HepG2 (cell line): ENCODE measurements around the gene LCAT. TPM values are rescaled to one million over a fixed set of nuclear protein-coding genes. Genes with fewer than 3 reads are reported as not detected.

ENCODE experiments used
- DR1 ChIP-seq: sonication (generic); formaldehyde crosslinking; IDR thresholded peaks from 2 replicates; pipeline ENCODE4 v1.8.0; 2021; ENCODE audit warnings: mild to moderate bottlenecking, missing genetic modification reagents, inconsistent platforms
- EP300 ChIP-seq, 3 experiments: sonication (generic) in 1 of 3; formaldehyde crosslinking in 1 of 3; IDR thresholded peaks; 2 replicates each; pipeline versions ENCODE4 v1.5.1 to v1.6.1; 2011 to 2020; ENCODE audit warnings: low read depth in 2 of 3, low read length in 2 of 3, borderline replicate concordance in 1 of 3, improper control_type of control experiment in 1 of 3, mild to moderate bottlenecking in 1 of 3, missing genetic modification reagents in 1 of 3, moderate library complexity in 1 of 3
- HES4 ChIP-seq: sonication (generic); formaldehyde crosslinking; IDR thresholded peaks from 2 replicates; pipeline ENCODE4 v1.9.0; 2021; ENCODE audit warnings: mild to moderate bottlenecking, missing genetic modification reagents, borderline replicate concordance
- JDP2 ChIP-seq: sonication (generic); formaldehyde crosslinking; IDR thresholded peaks from 2 replicates; pipeline ENCODE4 v1.8.1; 2022; ENCODE audit warnings: missing genetic modification reagents, borderline replicate concordance
- KLF9 ChIP-seq: IDR thresholded peaks from 2 replicates; pipeline ENCODE4 v1.6.1; 2016; ENCODE audit warnings: low read depth
- MTA1 ChIP-seq: sonication (generic); formaldehyde crosslinking; IDR thresholded peaks from 2 replicates; pipeline ENCODE4 v1.4.0; 2020; ENCODE audit warnings: missing genetic modification reagents, mild to moderate bottlenecking, borderline replicate concordance
- SRY ChIP-seq: sonication (generic); formaldehyde crosslinking; IDR thresholded peaks from 2 replicates; pipeline ENCODE4 v1.8.0; 2022; ENCODE audit warnings: mild to moderate bottlenecking, missing genetic modification reagents
- ZEB1 ChIP-seq: IDR thresholded peaks from 2 replicates; pipeline ENCODE4 v1.6.1; 2012; ENCODE audit warnings: mild to moderate bottlenecking, low read depth, inconsistent platforms; ENCODE audit not compliant: insufficient replicate concordance
- ZNF33B ChIP-seq: sonication (generic); formaldehyde crosslinking; IDR thresholded peaks from 2 replicates; pipeline ENCODE4 v1.5.1; 2020; ENCODE audit warnings: mild to moderate bottlenecking, missing genetic modification reagents
- ZNF775 ChIP-seq: sonication (generic); formaldehyde crosslinking; IDR thresholded peaks from 2 replicates; pipeline ENCODE4 v1.4.0; 2020; ENCODE audit warnings: missing genetic modification reagents, mild to moderate bottlenecking, moderate library complexity, borderline replicate concordance
- ZSCAN12 ChIP-seq: sonication (generic); formaldehyde crosslinking; IDR thresholded peaks from 2 replicates; pipeline ENCODE4 v1.9.0; 2021; ENCODE audit warnings: mild to moderate bottlenecking, missing genetic modification reagents
- polyA plus RNA-seq, 8 experiments: library from polyadenylated mRNA; depleted of rRNA in 3 of 8; stranded (reverse) in 7 of 8; unstranded in 1 of 8; fragments of >200 nt; fragmentation: Illumina TruSeq in 4 of 8; extraction: Trizol in 4 of 8; gene quantifications; 2 replicates each; pipeline versions ENCODE4 v1.2.1 to v1.2.3, GENCODE V29; 2011 to 2016; ENCODE audit warnings: low read depth in 4 of 8, missing spikeins in 1 of 8, mixed read lengths in 1 of 8; ENCODE audit not compliant: insufficient read depth in 1 of 8
- total RNA-seq, 5 experiments: library from RNA; depleted of rRNA; stranded (reverse); fragments of >200 nt; fragmentation: Illumina TruSeq; extraction: Trizol; gene quantifications; 2 replicates each; pipeline ENCODE4 v1.2.3, GENCODE V29; 2016; ENCODE audit warnings: low read depth in 1 of 5
- TF ChIP-seq, protein P1 (sequence below): sonication (generic); formaldehyde crosslinking; IDR thresholded peaks from 2 replicates; pipeline ENCODE4 v1.4.0; 2020; ENCODE audit warnings: missing genetic modification reagents
- TF ChIP-seq, protein P2 (sequence below): sonication (generic); formaldehyde crosslinking; IDR thresholded peaks from 2 replicates; pipeline ENCODE4 v1.4.0; 2020; ENCODE audit warnings: missing genetic modification reagents
- TF ChIP-seq, protein P3 (sequence below): sonication (generic); formaldehyde crosslinking; conservative IDR thresholded peaks from 2 replicates; pipeline ENCODE4 v1.4.0; 2020; ENCODE audit warnings: missing genetic modification reagents
- TF ChIP-seq, protein P4 (sequence below): IDR thresholded peaks from 2 replicates; pipeline ENCODE4 v1.6.1; 2016; ENCODE audit warnings: control low read depth

Gene LCAT
- total and polyA plus RNA-seq, 2 of the 13 experiments (the other 11 are each of a cell fraction or from before 2014, with no cell fraction given): 36.1 to 38.9 TPM

DNA sequence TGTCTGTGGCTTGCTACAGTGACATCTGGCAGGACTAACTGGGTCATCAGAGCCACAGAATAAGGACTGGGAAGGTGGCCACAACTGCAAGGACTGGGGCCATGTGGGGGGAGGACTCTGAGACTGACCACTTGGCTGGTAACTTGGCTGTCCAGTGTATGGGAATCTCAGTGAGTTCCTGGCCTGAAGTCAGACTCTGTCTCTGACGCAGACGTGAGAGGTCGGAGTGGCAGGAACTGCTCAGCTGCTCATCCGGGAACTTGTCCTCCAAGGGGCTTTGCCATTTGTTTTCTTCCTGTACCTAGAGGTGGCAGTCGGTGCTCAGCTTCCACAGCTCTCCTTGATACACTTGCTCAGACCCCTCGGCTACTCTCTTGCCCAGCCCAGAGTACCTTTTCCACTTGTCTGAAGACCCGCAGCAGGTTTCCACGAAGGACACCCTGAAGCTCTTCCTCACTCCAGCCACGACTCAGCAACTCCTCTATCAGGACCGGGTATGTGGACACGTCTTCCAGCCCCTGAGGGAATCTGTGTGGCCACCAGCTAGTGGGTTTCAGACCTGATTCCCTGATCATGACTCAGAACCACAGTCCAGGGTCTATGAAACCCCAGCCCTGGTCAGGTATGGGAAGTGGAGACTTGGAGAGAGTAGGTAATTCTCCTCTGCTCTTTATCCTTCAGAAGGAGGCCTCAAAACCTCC is 43.7 kb upstream of the LCAT start (continued):
- TF ChIP-seq MTA1 (CRISPR knock-in tag) (no peak), SRY (CRISPR knock-in tag) (peak; percentile 65; the same call in 1 of the 2 replicates), KLF9 (CRISPR knock-in tag) (no peak), EP300 (IDR thresholded peaks at IDR 0.05; ENCODE audit: low read depth in 2 of 2, low read length in 2 of 2) (no peak), EP300 (CRISPR knock-in tag; IDR thresholded peaks at IDR 0.05; ENCODE audit: borderline replicate concordance) (no peak), ZEB1 (no peak), DR1 (no peak), ZNF33B (no peak), ZSCAN12 (CRISPR knock-in tag) (no peak), HES4 (CRISPR knock-in tag) (no peak), JDP2 (CRISPR knock-in tag) (no peak), ZNF775 (no peak)
- TF ChIP-seq, protein P1, sequence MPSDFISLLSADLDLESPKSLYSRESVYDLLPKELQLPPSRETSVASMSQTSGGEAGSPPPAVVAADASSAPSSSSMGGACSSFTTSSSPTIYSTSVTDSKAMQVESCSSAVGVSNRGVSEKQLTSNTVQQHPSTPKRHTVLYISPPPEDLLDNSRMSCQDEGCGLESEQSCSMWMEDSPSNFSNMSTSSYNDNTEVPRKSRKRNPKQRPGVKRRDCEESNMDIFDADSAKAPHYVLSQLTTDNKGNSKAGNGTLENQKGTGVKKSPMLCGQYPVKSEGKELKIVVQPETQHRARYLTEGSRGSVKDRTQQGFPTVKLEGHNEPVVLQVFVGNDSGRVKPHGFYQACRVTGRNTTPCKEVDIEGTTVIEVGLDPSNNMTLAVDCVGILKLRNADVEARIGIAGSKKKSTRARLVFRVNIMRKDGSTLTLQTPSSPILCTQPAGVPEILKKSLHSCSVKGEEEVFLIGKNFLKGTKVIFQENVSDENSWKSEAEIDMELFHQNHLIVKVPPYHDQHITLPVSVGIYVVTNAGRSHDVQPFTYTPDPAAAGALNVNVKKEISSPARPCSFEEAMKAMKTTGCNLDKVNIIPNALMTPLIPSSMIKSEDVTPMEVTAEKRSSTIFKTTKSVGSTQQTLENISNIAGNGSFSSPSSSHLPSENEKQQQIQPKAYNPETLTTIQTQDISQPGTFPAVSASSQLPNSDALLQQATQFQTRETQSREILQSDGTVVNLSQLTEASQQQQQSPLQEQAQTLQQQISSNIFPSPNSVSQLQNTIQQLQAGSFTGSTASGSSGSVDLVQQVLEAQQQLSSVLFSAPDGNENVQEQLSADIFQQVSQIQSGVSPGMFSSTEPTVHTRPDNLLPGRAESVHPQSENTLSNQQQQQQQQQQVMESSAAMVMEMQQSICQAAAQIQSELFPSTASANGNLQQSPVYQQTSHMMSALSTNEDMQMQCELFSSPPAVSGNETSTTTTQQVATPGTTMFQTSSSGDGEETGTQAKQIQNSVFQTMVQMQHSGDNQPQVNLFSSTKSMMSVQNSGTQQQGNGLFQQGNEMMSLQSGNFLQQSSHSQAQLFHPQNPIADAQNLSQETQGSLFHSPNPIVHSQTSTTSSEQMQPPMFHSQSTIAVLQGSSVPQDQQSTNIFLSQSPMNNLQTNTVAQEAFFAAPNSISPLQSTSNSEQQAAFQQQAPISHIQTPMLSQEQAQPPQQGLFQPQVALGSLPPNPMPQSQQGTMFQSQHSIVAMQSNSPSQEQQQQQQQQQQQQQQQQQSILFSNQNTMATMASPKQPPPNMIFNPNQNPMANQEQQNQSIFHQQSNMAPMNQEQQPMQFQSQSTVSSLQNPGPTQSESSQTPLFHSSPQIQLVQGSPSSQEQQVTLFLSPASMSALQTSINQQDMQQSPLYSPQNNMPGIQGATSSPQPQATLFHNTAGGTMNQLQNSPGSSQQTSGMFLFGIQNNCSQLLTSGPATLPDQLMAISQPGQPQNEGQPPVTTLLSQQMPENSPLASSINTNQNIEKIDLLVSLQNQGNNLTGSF (CRISPR knock-in tag): no peak
- TF ChIP-seq, protein P2, sequence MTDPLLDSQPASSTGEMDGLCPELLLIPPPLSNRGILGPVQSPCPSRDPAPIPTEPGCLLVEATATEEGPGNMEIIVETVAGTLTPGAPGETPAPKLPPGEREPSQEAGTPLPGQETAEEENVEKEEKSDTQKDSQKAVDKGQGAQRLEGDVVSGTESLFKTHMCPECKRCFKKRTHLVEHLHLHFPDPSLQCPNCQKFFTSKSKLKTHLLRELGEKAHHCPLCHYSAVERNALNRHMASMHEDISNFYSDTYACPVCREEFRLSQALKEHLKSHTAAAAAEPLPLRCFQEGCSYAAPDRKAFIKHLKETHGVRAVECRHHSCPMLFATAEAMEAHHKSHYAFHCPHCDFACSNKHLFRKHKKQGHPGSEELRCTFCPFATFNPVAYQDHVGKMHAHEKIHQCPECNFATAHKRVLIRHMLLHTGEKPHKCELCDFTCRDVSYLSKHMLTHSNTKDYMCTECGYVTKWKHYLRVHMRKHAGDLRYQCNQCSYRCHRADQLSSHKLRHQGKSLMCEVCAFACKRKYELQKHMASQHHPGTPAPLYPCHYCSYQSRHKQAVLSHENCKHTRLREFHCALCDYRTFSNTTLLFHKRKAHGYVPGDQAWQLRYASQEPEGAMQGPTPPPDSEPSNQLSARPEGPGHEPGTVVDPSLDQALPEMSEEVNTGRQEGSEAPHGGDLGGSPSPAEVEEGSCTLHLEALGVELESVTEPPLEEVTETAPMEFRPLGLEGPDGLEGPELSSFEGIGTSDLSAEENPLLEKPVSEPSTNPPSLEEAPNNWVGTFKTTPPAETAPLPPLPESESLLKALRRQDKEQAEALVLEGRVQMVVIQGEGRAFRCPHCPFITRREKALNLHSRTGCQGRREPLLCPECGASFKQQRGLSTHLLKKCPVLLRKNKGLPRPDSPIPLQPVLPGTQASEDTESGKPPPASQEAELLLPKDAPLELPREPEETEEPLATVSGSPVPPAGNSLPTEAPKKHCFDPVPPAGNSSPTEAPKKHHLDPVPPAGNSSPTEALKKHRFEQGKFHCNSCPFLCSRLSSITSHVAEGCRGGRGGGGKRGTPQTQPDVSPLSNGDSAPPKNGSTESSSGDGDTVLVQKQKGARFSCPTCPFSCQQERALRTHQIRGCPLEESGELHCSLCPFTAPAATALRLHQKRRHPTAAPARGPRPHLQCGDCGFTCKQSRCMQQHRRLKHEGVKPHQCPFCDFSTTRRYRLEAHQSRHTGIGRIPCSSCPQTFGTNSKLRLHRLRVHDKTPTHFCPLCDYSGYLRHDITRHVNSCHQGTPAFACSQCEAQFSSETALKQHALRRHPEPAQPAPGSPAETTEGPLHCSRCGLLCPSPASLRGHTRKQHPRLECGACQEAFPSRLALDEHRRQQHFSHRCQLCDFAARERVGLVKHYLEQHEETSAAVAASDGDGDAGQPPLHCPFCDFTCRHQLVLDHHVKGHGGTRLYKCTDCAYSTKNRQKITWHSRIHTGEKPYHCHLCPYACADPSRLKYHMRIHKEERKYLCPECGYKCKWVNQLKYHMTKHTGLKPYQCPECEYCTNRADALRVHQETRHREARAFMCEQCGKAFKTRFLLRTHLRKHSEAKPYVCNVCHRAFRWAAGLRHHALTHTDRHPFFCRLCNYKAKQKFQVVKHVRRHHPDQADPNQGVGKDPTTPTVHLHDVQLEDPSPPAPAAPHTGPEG: no peak
- TF ChIP-seq, protein P3, sequence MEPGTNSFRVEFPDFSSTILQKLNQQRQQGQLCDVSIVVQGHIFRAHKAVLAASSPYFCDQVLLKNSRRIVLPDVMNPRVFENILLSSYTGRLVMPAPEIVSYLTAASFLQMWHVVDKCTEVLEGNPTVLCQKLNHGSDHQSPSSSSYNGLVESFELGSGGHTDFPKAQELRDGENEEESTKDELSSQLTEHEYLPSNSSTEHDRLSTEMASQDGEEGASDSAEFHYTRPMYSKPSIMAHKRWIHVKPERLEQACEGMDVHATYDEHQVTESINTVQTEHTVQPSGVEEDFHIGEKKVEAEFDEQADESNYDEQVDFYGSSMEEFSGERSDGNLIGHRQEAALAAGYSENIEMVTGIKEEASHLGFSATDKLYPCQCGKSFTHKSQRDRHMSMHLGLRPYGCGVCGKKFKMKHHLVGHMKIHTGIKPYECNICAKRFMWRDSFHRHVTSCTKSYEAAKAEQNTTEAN (CRISPR knock-in tag): no peak
- TF ChIP-seq, protein P4, sequence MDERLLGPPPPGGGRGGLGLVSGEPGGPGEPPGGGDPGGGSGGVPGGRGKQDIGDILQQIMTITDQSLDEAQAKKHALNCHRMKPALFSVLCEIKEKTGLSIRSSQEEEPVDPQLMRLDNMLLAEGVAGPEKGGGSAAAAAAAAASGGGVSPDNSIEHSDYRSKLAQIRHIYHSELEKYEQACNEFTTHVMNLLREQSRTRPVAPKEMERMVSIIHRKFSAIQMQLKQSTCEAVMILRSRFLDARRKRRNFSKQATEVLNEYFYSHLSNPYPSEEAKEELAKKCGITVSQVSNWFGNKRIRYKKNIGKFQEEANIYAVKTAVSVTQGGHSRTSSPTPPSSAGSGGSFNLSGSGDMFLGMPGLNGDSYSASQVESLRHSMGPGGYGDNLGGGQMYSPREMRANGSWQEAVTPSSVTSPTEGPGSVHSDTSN (CRISPR knock-in tag): no peak
